Measurements from ENCODE around the gene CISH.
A peak's percentile ranks its signal among the peaks of the same experiment; 100 is the strongest.

CISH gene

DNA sequence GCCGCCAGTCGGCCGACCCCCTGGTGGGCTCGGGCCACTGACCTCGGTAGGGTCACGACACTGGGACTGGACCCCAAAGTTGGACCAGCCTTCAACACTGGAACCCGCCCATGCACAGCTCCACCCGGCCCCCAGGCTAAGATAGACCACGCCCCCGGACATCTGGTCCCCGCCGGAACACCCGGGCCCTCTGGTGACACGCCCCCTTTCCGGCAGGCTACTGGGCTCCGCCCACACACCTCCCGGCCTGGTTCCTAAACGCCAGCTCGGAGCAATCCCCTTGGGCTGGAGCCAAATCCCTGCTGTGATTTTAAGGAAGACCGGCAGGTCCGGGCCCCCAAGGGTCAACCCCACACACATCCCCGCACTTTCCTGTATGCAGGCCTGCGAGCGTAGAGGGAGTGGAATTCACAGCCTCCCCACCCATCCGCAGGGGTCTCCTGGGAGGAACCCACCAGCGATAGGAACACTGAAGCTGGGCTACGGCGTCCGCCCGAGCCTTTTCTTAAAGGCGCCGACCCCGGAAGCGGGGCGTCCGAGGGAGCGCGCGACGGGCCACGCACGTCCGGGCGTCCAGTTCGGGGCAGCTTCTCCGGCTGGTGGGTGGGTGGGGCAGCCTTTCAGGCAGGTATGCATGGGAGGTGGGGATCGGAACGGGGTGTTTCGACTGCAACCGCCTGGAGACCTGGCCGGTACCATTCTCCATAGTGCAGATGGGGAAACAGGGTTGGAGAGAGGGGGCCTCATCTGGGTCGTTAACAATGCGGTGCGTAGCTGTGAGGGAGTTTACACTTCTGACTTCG lies 42.4 kb downstream of the CISH start, which contains the start of gene HEMK1:
HEMK1 (plus strand) TSS at position 576 of the 803 bp plus-strand sequence. CDS start 1,583 bp downstream, outside the sequence.
- peak; percentile 85 for DNase-seq

DNA sequence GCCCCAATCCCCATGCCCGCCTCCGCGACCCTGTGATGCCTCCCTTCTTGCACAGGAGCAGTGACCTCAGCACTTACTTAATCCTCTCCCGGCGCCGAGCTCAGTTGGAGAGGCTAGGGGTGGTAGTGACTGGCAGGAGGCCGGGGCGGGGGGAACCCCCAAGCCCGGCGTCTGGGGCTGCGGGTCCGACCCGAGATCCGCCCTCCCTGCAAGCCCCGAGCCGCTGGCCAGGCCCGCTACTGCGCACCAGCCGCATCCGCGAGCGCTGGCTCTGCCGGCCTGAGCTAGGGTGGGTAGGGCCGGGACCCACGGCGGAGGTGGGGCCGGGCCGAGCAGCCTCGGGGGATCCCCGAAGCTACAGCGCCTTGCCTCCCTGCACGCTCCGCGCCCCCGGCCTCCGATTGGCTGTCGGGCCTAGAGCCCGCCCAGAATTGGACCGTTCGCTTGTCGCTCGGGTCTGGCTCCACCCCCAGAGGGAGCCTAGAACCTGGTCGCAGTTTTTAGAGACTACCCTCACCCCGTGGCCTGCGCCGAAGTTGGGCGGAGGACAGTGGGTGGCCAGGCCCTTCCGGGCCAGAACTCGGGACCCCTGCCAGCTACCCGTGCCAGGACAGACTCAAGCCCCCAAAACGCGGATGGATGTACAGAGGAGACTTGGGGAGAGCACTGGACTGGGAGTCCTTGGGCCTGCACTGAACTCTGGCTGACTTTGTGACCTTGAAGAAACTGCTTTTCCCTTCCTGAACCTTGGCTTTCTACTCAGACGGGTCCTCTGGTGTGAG lies 44.0 kb downstream of the CISH start, which contains the start of gene C3orf18:
C3orf18 (minus strand) TSS at position 362 of the 782 bp plus-strand sequence. CDS start 2,048 bp downstream, outside the sequence.
- DNase-seq = peak; percentile 88

DNA sequence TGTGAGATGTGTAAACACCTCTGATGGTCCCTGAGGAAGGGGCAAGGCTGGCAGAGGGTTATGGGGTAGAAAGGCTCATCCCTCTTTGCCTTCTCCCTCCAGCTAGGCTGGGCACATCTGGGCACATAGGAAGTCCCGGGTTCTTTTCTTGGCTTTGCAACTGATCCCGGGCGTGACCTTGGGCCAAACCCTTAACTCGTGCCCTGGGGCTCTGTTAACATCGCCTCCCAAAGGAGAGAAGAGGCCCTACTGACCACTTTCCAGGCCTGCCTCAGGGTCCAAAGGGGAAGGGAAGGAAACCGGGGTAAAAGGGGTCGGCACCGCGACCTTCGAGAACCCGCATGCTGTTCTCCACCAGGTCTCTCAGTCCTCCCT lies 44.6 kb downstream of the CISH start:
- no peak for DNase-seq

GRCh38 chr3:50564321-50564720 lies 47.3 kb downstream of the CISH start:
- no peak for DNase-seq

DNA sequence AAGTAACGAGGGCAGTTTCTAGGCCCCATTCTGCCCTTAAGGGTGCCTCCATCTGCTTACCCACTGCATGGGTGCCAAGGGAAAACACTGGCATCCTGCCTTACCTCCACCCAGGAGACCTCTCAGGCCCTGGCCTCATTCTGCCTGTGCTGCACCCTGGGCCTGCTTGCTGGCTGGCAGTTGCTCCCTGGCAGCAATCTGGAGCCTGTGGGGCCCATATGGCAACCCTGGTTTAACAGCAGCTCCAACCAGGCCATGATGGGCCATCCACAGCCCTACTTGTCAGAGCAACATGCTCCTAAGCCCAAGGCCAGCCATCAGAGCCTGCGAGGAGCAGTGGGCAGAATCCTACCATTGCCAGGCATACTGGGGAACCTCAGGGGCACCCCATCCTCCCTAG lies 47.7 kb downstream of the CISH start:
- DNase-seq = no peak

DNA sequence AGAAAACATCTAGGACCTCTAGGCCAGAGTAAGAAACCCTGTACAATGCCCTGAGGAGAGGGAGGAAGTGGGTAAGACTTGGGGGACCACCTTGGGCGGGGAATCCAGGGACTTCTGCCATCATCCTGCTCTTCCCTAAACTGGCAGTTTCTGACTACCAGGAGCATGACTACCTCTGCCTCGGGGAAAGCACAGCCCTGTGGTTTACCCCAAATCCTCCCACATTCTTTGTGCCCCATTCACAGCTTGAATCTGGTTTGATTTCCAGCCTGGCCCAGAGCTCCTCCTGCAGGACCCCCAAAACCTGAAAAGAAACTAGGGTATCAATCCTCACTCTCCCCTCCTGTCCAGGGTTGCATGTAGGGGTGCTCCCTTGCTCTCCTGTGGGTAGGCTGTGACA lies 48.7 kb downstream of the CISH start:
- DNase-seq = no peak

DNA sequence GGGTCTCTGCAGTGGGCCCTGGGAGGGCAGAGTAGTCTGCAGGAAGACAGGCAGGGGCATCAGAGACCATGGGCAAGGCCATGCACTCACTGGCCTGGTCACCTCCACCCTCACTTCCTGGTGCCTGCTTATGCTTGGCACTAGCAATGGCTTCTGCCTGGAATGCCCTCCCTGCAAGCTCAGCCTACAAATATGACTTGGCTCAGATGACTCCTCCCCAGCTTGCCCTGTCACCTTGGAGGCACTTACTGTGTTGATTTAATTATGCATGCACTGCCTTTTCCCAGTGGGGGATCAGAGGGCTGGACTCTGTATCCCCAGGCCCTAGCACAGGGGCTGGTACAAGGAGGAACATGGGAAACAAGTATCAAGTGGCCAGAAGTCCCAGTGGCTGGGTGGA lies 51.9 kb downstream of the CISH start:
- no peak for DNase-seq

- no peak for DNase-seq
Observed at GRCh38 chr3:50557915-50558314, 53.7 kb downstream of the CISH start.

- no peak for DNase-seq
Observed at GRCh38 chr3:50557106-50557505, 54.5 kb downstream of the CISH start.
